HG02798 (cell line): ENCODE results near the gene NRXN2.

ENCODE experiments used
- ATAC-seq: cut with Tn5 transposase; IDR thresholded peaks from one replicate; pipeline ENCODE4 v1.9.1; 2021; ENCODE audit warnings: mild to moderate bottlenecking; ENCODE audit not compliant: unreplicated experiment, poor library complexity

Gene NRXN2

DNA sequence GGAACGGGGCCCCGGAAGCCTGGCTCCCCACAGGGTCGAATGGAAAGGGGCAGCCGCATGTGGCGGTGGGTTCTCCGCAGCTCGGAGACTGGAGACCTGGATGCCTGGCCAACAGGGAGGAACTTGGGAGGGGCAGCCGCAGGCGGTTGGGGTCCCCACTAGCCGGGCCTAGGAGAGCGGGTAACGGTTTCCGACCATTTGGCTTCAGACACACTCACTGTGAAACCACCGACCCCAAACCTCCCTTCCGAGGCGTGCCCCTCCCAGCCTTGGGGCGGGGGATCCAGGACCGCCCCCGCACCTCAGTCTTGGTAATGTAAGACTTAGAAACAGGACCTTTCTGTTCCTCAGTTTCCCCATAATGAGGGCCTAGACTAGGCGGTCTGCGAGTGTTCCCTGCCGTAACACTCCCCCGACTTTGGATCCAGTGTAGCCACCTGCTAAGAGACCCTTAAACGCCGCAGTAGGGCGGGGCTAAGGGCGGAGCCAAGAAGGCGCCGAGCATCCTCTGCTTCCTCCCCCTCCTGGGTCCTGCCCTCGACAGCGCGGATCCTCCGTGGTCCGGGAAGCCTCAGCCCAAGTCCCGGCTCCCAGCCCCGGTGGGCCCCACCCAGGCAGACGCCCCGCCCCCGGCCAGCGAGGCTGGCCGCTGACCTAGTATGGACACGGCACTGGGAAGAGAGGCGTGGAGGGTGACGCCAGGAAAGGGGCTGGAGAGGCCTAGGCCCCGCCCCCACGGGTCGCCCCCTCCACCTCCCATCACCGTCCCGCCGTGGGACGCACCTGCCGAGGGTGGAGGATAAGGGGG is 22.7 kb upstream of the NRXN2 start:
- no peak for ATAC-seq

GRCh38 chr11:64745189-64745520 is 22.2 kb upstream of the NRXN2 start:
- no peak for ATAC-seq

- no peak for ATAC-seq
Observed at GRCh38 chr11:64744544-64745188, 21.7 kb upstream of the NRXN2 start.

DNA sequence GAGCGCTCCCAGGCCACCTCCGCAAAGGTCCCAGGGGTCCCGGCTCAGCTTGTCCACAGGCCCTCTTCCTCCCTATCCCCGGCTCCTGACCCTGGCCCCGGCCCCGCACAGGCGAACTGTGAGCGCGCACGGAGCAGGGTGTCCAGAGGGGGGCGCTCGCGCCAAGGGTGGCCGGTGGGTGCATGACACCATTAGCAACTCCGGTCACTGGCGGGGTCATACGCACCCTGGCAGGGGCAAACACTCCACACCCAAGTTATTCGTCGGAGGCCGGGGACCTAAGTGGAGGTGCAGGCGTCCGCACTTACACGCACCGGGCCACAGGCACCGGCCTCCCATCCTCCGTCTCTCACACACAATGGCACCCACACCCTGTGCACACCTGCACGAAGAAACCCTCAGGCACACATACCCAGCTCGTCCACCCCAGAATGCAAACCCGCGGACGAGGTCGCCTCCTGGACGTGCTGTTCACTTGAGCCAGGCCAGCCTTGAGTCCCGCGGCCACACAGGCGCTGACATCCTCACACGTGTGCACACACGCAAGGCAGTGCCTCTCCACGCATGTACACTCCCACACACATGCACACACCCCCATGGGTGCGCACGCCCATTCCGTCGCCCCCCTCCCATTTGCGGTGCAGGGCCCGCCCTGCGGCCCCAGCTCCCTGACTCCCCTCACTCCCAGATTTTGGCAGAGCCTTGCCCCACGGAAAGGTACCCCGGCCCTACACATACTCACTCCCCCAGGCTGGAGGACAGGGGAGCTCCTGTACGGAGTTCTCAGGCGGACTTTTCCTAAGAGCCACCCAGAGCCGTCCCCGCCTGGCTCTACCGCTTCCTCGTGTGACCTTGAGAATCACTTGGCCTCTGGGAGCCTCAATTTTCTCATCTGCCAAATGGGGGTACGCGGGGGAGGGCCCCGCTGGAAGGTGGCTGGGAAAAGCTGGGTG is 20.9 kb upstream of the NRXN2 start, which contains the start of gene RASGRP2:
TSS of gene RASGRP2 (minus strand) at position 552 of the 953 bp plus-strand sequence. CDS start 1,276 bp downstream, outside the sequence.
- ATAC-seq: no peak

GRCh38 chr11:64742889-64743590 is 20.0 kb upstream of the NRXN2 start:
- peak; percentile 37 for ATAC-seq

DNA sequence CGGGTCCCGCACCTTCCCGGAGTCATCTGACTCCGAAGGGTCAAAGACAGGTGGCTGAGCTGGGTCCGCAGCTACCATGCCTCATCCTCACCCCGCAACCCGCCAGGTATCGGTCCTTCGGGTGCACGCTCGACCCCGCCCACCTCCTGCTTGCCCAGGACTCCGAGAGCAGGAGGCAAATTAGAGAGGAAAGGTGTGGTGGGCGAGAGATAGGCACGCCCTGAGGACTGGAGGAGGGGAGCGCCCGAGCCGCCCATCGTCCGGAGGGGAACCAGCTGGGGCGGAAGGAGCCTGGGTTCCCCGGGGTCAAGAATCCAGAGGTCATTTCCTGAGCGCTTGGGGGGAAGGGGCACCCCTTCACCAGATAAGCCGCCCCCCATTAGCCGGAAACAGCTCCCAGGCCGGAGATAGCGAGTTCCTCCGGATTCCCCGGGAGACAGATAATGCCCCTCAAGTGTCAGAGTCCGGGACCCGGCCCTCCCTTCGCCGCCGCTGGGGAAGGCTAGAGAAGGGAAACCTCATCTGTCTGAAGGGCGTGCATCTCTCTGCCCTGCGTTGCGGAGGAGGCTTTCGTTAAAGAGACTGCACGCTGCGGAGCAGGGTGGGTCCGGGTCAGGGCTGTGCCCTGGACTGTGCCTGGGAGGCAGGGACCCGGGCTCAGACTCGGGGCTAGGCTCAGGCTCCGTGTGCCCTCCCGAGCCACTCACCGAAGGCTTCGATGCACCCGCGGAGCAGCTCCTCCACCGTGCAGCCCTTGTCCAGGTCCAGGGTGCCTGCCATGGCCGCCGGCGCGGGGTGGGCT is 19.3 kb upstream of the NRXN2 start:
- ATAC-seq: peak; percentile 25

DNA sequence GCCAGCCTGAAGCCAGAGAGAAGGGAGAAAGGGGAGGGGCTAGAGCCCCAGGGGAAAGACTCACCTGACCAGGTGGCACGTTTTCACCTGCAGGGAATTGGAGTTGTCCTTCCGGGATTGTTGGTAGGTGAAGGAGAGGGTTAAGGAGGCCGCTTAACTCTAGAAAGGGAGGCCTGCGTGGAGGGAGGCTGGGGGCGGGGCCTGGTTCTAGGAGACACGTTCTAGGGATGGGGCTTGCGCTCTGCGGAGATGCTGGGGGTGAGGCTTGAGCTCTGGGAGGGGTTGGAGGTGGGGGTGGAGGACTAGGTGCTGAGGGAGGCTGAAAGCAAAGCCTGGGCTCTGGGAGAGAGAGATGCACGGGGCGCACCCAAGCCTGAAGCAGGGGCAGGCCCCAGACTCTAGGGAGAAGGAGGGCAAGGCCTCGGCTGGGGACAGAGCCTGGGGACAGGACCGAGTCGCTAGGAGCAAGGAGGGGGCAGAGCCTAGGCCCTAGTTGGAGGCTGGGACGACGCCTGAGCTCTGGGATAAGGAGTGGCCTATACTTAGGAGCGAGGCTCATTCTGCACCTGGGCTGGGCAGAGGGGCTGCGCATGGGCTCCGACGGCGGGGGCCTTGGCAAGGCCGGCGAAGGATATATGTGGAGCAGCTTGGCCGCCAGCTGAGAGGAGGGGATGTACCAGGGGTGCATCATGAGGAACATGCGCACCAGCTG is 18.5 kb upstream of the NRXN2 start:
- no peak for ATAC-seq

GRCh38 chr11:64739871-64740270 is 16.9 kb upstream of the NRXN2 start:
- no peak for ATAC-seq

GRCh38 chr11:64736654-64737053 is 13.7 kb upstream of the NRXN2 start:
- ATAC-seq: no peak

GRCh38 chr11:64735725-64736259 is 12.8 kb upstream of the NRXN2 start:
- no peak for ATAC-seq

- ATAC-seq: no peak
Observed at GRCh38 chr11:64734811-64735724, 12.1 kb upstream of the NRXN2 start.

- no peak for ATAC-seq
Observed at GRCh38 chr11:64731601-64732000, 8.6 kb upstream of the NRXN2 start.

- ATAC-seq: no peak
Observed at GRCh38 chr11:64729851-64730382, 6.9 kb upstream of the NRXN2 start.

GRCh38 chr11:64728757-64729365 is 5.9 kb upstream of the NRXN2 start:
- ATAC-seq: no peak

GRCh38 chr11:64726867-64727530 is 4.0 kb upstream of the NRXN2 start:
- no peak for ATAC-seq

DNA sequence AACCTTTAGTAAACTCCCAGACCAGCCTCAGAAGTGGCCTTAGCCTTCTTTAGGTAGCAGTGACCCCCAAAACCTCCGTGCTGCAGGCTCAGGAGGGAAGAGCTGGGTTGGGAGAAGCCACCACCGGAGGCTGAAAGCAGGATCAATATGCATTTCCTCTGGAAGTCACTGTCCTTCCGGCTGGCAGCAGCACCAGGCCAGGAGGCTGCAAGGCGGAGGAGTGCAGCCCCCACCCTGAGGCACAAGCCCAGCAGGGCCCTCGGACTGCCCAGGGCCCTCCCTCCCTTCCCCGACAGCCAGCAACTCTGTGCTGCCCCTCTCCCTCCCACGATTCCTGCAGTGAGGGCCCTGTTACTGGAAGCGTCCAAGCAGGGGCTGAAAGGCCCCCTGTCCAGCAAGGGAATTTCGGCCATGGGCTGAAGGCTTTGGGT is 3.2 kb upstream of the NRXN2 start:
- ATAC-seq: no peak
